VCaP (cell line): Measurements from ENCODE around the gene APOO.

Experiments
- H3K27ac ChIP-seq: fragments of 450-650 bp; 2 replicates; pipeline ENCODE4 v1.5.1; 2017
- TF ChIP-seq, protein P1 (sequence below): fragments of 450-650 bp; conservative IDR thresholded peaks from 2 replicates; pipeline ENCODE4 v1.5.1; 2017; ENCODE audit warnings: mild to moderate bottlenecking, moderate library complexity

Gene APOO

GRCh38 chrX:23802431-23802830 lies 105.3 kb downstream of the APOO start:
- TF ChIP-seq, protein P1, sequence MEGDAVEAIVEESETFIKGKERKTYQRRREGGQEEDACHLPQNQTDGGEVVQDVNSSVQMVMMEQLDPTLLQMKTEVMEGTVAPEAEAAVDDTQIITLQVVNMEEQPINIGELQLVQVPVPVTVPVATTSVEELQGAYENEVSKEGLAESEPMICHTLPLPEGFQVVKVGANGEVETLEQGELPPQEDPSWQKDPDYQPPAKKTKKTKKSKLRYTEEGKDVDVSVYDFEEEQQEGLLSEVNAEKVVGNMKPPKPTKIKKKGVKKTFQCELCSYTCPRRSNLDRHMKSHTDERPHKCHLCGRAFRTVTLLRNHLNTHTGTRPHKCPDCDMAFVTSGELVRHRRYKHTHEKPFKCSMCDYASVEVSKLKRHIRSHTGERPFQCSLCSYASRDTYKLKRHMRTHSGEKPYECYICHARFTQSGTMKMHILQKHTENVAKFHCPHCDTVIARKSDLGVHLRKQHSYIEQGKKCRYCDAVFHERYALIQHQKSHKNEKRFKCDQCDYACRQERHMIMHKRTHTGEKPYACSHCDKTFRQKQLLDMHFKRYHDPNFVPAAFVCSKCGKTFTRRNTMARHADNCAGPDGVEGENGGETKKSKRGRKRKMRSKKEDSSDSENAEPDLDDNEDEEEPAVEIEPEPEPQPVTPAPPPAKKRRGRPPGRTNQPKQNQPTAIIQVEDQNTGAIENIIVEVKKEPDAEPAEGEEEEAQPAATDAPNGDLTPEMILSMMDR: no peak
- 0 out of 2 replicates have a peak overlapping the region, but pooled peaks have one; percentile 13 for H3K27ac ChIP-seq

DNA sequence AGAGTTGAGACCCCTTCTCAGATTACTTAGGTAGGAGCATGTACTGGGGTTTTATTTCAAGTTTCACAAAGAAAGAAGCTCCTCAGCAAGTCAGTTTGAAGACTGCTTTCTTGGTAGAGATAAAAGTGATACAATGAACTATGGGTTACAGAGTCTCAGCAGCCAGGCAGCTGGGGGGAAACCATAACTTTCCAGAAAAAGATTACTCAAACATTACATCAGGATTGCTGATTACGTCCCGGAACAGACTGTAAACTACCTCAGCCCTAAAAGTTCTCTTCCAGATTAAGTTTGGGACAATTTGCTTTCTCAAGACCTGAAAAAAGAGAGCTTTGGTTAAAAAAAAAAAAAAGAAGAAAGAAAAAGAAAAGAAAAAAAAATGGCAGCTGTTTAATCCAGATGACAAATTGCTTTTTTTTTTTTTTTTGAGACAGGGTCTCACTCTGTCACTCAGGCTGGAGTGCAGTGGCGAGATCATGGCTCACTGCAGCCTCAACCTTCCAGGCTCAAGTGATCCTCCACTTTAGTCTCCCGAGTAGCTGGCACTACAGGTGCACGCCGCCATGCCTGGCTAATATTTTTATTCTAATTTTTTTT lies 108.2 kb downstream of the APOO start:
- peak overlapping the region; percentile 97 for H3K27ac ChIP-seq
- TF ChIP-seq, protein P1: no peak

DNA sequence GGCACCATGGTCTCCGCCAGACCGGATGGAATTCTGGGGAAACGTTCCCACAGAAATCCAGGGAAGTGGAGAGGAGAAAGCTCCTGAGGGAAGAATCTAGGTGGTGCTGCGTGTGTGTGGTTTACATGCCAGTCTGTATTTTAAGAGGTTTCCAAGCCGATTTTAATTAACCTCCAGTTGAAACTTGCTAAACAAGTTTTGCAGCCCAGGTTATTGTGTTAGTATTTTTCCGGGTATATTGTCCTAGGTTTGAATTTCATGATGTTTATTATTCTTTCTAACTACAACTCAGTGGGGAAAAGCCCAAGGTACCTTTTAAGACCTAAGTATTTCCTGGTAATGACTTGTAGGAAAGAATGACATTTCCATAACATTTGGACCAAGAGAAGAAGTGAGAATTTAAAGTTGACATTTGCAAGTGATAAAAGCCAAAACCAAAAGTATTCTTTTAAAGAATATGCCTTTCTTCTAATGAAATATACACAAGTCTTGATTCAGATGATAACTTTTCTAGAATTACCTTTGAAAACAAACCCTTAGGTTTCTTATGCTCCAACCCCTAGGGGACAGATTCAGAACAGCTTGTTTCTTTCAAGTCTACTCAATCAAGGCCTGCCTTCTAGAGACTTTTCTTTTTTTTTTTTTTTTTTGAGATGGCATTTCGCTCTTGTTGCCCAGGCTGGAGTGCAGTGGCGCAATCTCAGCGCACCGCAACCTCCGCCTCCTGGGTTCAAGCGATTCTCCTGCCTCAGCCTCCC lies 110.2 kb downstream of the APOO start:
- TF ChIP-seq, protein P1: 0 out of 2 replicates have a peak, but pooled peaks have one; percentile 8
- H3K27ac ChIP-seq: peak overlapping the region; percentile 97

- TF ChIP-seq, protein P1: no peak
- peak overlapping the region; percentile 97; the same call in 1 of the 2 replicates for H3K27ac ChIP-seq
Observed at GRCh38 chrX:23795221-23795620, 112.5 kb downstream of the APOO start.

DNA sequence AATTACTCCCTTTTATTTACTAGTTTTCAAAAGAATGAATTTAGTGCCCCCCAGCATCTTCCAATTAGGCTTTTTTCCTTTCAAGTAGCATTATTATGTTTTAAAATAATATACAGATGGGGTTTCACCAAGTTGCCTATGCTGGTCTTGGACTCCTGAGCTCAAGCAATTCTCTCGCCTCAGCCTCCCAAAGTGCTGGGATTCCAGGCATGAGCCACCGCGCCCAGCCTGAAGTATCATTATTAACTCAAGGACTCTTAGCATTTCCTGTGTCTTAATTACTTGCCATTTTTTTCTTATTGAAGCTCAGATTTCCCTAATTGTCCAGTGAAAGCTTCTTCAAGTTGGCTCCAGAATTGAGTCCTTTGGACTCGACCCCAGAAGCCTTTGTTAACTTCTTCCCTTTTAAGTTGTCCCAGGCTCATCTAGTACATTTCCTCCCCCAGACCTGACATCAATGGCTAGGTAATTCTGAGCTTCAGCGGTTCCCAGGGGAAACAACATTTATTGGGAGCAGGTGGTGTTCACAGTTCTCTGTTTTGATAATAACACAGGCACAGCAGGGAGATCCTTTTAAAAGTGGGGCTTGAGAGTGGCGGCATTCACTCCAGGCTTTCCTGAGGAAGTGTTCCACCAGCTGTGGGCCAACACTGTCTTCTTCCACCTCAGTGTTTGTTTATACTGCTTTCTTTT lies 114.7 kb downstream of the APOO start:
- TF ChIP-seq, protein P1: no peak

GRCh38 chrX:23790155-23790497 lies 117.6 kb downstream of the APOO start:
- TF ChIP-seq, protein P1: no peak
- no peak overlapping the region for H3K27ac ChIP-seq

More for the DNA sequence above, 114.7 kb downstream of the APOO start:
- H3K27ac ChIP-seq: 0 out of 2 replicates have a peak overlapping the region, but pooled peaks have one; percentile 14
